SJCRH30 (cell line): ENCODE data around the gene ADIPOR1. TPM values are rescaled to one million over a fixed set of nuclear protein-coding genes. Genes with fewer than 3 reads are reported as not detected.
"Not testable (repeated sequence)": the region's sequence is repeated elsewhere in the genome, so short reads cannot be mapped to it uniquely, and the experiment has no call there.

Source experiments
- DNase-seq, 2 experiments: peaks; one replicate each; pipeline ENCODE4 v3.0.0-alpha.2; 2015 to 2020
- H3K27ac ChIP-seq: fragments of 250-450 bp; sonication (Bioruptor Pico); 2 replicates; pipeline ENCODE4 v1.5.1; 2020; ENCODE audit warnings: mild to moderate bottlenecking, moderate library complexity
- H3K27me3 ChIP-seq: fragments of 250-450 bp; sonication (Bioruptor Pico); 2 replicates; pipeline ENCODE4 v1.5.1; 2020; ENCODE audit warnings: mild to moderate bottlenecking, moderate library complexity
- H3K36me3 ChIP-seq: fragments of 250-450 bp; sonication (Bioruptor Pico); 2 replicates; pipeline ENCODE4 v1.5.1; 2020; ENCODE audit warnings: mild to moderate bottlenecking, moderate library complexity
- H3K4me1 ChIP-seq: fragments of 250-450 bp; sonication (Bioruptor Pico); 2 replicates; pipeline ENCODE4 v1.5.1; 2020; ENCODE audit warnings: mild to moderate bottlenecking, moderate library complexity
- H3K4me3 ChIP-seq: fragments of 250-450 bp; sonication (Bioruptor Pico); 2 replicates; pipeline ENCODE4 v1.5.1; 2020; ENCODE audit warnings: mild to moderate bottlenecking, moderate library complexity
- H3K9me3 ChIP-seq: fragments of 250-450 bp; sonication (Bioruptor Pico); replicated peaks from 2 replicates; pipeline ENCODE4 v1.5.1; 2020; ENCODE audit warnings: mild to moderate bottlenecking, moderate library complexity
- total RNA-seq: library from RNA; depleted of rRNA; stranded (reverse); fragments of >200 nt; shearing (Covaris generic); gene quantifications from 2 replicates; pipeline ENCODE4 v1.2.3, GENCODE V29; 2014

Gene ADIPOR1
- total RNA-seq, 1 experiment from 2014 or later: 133 TPM

DNA sequence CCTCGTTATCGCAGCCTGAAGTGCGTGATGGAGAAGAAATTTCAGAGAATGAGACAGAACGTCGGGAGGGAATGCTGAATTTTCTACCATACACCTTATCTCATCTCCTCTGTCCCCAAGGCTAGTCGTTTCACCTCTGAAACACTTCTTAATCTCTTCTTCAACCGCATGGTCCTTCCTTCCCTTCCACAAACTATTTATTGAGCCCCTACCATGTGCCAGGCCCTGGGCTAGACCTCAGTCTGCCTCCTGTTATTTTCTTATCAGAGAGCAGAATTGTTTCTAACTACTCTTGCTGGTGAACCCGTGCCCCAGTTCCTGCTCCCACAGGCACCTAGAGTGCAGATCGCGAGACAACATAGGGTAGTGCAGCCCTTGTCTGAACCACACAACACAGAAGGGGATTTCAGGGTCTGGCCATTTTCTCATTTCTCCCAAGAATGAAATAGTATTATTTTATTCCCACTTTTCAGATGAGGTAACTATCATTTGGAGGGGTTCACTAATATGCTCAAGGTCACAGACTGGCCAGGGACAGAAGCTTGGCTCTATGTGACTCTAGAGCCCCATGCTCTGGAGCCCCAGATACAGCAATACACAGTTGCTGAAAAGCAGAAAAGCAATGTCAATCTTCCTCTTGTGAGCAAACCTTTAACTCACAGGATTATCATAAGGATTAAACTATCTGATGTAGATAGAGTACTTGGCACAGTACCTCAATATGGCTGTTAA is 598 bp upstream of the ADIPOR1 start:
- Histone ChIP-seq H3K9me3 (no peaks in the 10 kb centered on the region), H3K27me3 (no peaks in the 10 kb centered on the region), H3K36me3 (peaks cover 26% of the 10 kb centered on the region), H3K27ac (peak overlapping the region; percentile 4; the same call in 1 of the 2 replicates), H3K4me3 (peak overlapping the region; percentile 89), H3K4me1 (peaks cover 47% of the 10 kb centered on the region)
- DNase-seq: no peak

- peaks cover 8% of the 10 kb centered on the region for H3K36me3 ChIP-seq
- peaks cover 38% of the 10 kb centered on the region for H3K4me1 ChIP-seq
- H3K9me3 ChIP-seq: no peaks in the 10 kb centered on the region
- no peak for DNase-seq
- no peak overlapping the region for H3K27ac ChIP-seq
- H3K4me3 ChIP-seq: peak overlapping the region; percentile 89
- H3K27me3 ChIP-seq: no peaks in the 10 kb centered on the region
Observed at GRCh38 chr1:202956969-202957368, 1.1 kb downstream of the ADIPOR1 start.

- H3K27ac ChIP-seq: no peak overlapping the region
Observed at GRCh38 chr1:202954057-202954745, 3.9 kb downstream of the ADIPOR1 start.

GRCh38 chr1:202953392-202953791 is 4.7 kb downstream of the ADIPOR1 start:
- H3K4me1 ChIP-seq: peaks cover 10% of the 10 kb centered on the region
- H3K9me3 ChIP-seq: no peaks in the 10 kb centered on the region
- H3K4me3 ChIP-seq: no peak overlapping the region
- H3K36me3 ChIP-seq: peaks cover 24% of the 10 kb centered on the region
- DNase-seq: no peak
- H3K27ac ChIP-seq: no peak overlapping the region
- no peaks in the 10 kb centered on the region for H3K27me3 ChIP-seq

More at GRCh38 chr1:202954057-202954745, 3.9 kb downstream of the ADIPOR1 start:
- H3K4me3 ChIP-seq: no peak overlapping the region
- DNase-seq: no peak
- H3K9me3 ChIP-seq: no peaks in the 10 kb centered on the region
- peaks cover 18% of the 10 kb centered on the region for H3K4me1 ChIP-seq
- no peaks in the 10 kb centered on the region for H3K27me3 ChIP-seq
- peaks cover 18% of the 10 kb centered on the region for H3K36me3 ChIP-seq

DNA sequence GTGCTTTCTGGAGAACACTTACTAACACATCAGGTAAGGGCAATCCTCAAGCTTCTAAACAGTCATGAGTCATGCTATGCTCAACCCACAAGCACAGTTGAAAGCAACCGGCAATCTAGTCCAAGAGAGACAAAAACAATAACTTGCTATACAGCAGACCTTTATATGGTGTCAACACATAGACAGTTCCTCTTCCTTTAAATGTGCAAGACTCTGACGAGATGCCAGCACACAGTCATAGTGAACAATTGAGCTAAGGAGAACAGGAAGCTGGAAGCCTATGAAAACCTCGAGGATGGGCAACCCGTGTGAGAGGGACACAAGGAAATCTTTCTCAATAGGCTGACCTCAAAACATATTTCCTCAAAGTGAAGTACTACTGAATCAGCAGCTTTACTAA is 5.3 kb downstream of the ADIPOR1 start:
- DNase-seq: no peak
- Histone ChIP-seq H3K4me1 (peaks cover 9% of the 10 kb centered on the region; the same call in 1 of the 2 replicates), H3K27me3 (no peaks in the 10 kb centered on the region), H3K36me3 (peaks cover 30% of the 10 kb centered on the region), H3K9me3 (no peaks in the 10 kb centered on the region), H3K27ac (no peak overlapping the region), H3K4me3 (no peak overlapping the region)

- Histone ChIP-seq H3K27ac (no peak overlapping the region), H3K27me3 (no peaks in the 10 kb centered on the region), H3K4me3 (no peak overlapping the region), H3K9me3 (no peaks in the 10 kb centered on the region), H3K4me1 (peaks cover 7% of the 10 kb centered on the region; the same call in 1 of the 2 replicates), H3K36me3 (peaks cover 36% of the 10 kb centered on the region)
- DNase-seq: no peak
Observed at GRCh38 chr1:202952099-202952498, 6.0 kb downstream of the ADIPOR1 start.

GRCh38 chr1:202951437-202951836 is 6.7 kb downstream of the ADIPOR1 start:
- Histone ChIP-seq H3K27me3 (no peaks in the 10 kb centered on the region), H3K4me1 (peaks cover under 1% of the 10 kb centered on the region; the same call in 1 of the 2 replicates), H3K9me3 (no peaks in the 10 kb centered on the region), H3K36me3 (peaks cover 36% of the 10 kb centered on the region), H3K27ac (no peak overlapping the region), H3K4me3 (no peak overlapping the region)
- DNase-seq: no peak

- Histone ChIP-seq H3K4me3 (no peak overlapping the region), H3K4me1 (no peaks in the 10 kb centered on the region), H3K27ac (no peak overlapping the region), H3K9me3 (no peaks in the 10 kb centered on the region), H3K27me3 (no peaks in the 10 kb centered on the region), H3K36me3 (peaks cover 79% of the 10 kb centered on the region)
- no peak for DNase-seq
Observed at GRCh38 chr1:202945483-202945882, 12.6 kb downstream of the ADIPOR1 start.

GRCh38 chr1:202944438-202944921 is 13.6 kb downstream of the ADIPOR1 start:
- Histone ChIP-seq H3K27me3 (no peaks in the 10 kb centered on the region), H3K9me3 (no peaks in the 10 kb centered on the region), H3K4me3 (no peak overlapping the region), H3K4me1 (no peaks in the 10 kb centered on the region), H3K27ac (no peak overlapping the region), H3K36me3 (peaks cover 74% of the 10 kb centered on the region)
- no peak for DNase-seq

DNA sequence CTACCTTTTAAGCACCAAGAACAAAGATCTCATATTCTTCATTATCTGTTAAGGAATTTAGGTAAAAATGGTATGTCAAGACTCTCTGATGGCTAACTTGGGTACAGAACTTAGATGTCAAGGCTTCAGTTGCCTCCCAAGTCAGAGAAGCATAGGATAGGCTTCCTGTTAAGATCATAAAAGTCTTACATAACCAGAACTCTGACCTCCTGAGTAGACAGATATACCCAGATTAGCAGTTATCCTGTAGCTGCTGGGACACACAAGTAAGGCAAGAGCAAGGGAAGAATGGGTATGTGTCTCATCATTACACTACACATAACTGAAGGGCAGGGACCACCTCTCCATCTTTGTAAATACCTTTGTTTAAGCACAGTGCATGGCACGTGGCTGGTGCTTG is 15.7 kb downstream of the ADIPOR1 start:
- peaks cover 58% of the 10 kb centered on the region for H3K36me3 ChIP-seq

DNA sequence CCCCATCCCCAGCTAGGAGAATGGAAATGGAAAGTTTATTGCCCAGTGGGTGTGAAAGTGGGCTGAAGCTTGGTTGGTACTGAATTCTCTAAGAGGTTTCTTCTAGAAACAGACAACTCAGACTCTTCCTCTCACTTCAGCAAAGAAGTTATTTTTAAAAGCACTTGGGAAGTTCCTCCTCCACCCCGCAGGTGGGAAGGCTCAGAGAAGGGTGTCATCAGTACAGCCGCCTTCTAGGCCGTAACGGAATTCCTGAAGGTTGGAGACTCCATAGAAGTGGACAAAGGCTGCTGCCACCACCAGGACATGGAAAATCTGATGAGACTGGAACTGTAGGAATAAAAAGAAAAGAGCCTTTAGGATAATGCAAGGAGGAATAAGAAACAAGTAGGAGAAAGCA is 16.7 kb downstream of the ADIPOR1 start:
- Histone ChIP-seq H3K27me3 (no peaks in the 10 kb centered on the region), H3K4me3 (no peak overlapping the region), H3K27ac (no peak overlapping the region), H3K36me3 (peaks cover 55% of the 10 kb centered on the region), H3K4me1 (no peaks in the 10 kb centered on the region), H3K9me3 (0 out of 2 replicates have a peak, but pooled peaks cover 2% of the 10 kb centered on the region)
- no peak for DNase-seq

More for the DNA sequence above, 15.7 kb downstream of the ADIPOR1 start:
- no peaks in the 10 kb centered on the region for H3K27me3 ChIP-seq
- no peak for DNase-seq
- no peaks in the 10 kb centered on the region for H3K9me3 ChIP-seq
- no peaks in the 10 kb centered on the region for H3K4me1 ChIP-seq
- H3K27ac ChIP-seq: no peak overlapping the region
- H3K4me3 ChIP-seq: no peak overlapping the region

GRCh38 chr1:202940561-202940960 is 17.6 kb downstream of the ADIPOR1 start:
- Histone ChIP-seq H3K4me1 (no peaks in the 10 kb centered on the region), H3K36me3 (peaks cover 47% of the 10 kb centered on the region), H3K4me3 (no peak overlapping the region), H3K9me3 (0 out of 2 replicates have a peak, but pooled peaks cover 2% of the 10 kb centered on the region), H3K27me3 (no peaks in the 10 kb centered on the region), H3K27ac (no peak overlapping the region)
- no peak for DNase-seq

GRCh38 chr1:202938287-202938925 is 19.7 kb downstream of the ADIPOR1 start:
- H3K27ac ChIP-seq: no peak overlapping the region
- H3K36me3 ChIP-seq: peaks cover 30% of the 10 kb centered on the region
- DNase-seq: peak in 1 of 2 experiments; percentile 22
- no peaks in the 10 kb centered on the region for H3K27me3 ChIP-seq
- H3K9me3 ChIP-seq: 0 out of 2 replicates have a peak, but pooled peaks cover 4% of the 10 kb centered on the region
- H3K4me1 ChIP-seq: no peaks in the 10 kb centered on the region
- H3K4me3 ChIP-seq: no peak overlapping the region

- not testable (repeated sequence) for H3K27me3 ChIP-seq, H3K4me3 ChIP-seq, H3K27ac ChIP-seq, H3K9me3 ChIP-seq, DNase-seq, H3K4me1 ChIP-seq
- H3K36me3 ChIP-seq: peaks cover 12% of the 10 kb centered on the region
Observed at GRCh38 chr1:202936409-202936808, 21.7 kb downstream of the ADIPOR1 start.

DNA sequence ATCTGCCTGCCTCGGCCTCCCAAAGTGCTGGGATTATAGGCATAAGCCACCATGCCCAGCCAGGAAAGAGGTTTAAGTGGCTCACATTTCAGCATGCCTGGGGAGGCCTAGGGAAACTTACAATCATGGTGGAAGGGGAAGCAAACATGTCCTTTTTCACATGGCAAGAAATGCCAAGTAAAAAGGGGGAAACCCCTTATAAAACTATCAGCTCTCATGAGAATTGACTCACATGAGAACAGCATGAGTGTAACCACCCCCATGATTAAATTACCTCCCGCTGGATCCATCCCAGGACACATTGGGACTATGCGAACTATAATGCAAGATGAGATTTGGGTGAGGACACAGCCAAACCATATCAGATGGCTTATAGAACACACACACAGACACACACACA is 22.3 kb downstream of the ADIPOR1 start:
- DNase-seq: no peak

More for the DNA sequence above, 22.3 kb downstream of the ADIPOR1 start:
- Histone ChIP-seq H3K27me3 (no peaks in the 10 kb centered on the region), H3K9me3 (0 out of 2 replicates have a peak, but pooled peaks cover 5% of the 10 kb centered on the region), H3K36me3 (peaks cover 7% of the 10 kb centered on the region), H3K4me3 (no peak overlapping the region), H3K4me1 (no peaks in the 10 kb centered on the region), H3K27ac (no peak overlapping the region)
